Choroid plexus epithelial cell (primary cell): ENCODE measurements around the gene SP140.
"Not testable (repeated sequence)": the region's sequence is repeated elsewhere in the genome, so short reads cannot be mapped to it uniquely, and the experiment has no call there.

ENCODE experiments used
- DNase-seq: peaks from one replicate; pipeline ENCODE4 v3.0.0-alpha.2; 2010; ENCODE audit warnings: low read depth
- H3K4me3 ChIP-seq: 2 replicates; pipeline ENCODE4 v1.5.1; 2011; ENCODE audit warnings: low read depth, mild to moderate bottlenecking, control low read depth, low read length, moderate library complexity
- TF ChIP-seq, protein P1 (sequence below): conservative IDR thresholded peaks from 2 replicates; pipeline ENCODE4 v1.5.1; 2011; ENCODE audit warnings: low read depth, mild to moderate bottlenecking, control low read depth, inconsistent platforms, low read length, moderate library complexity

SP140 gene

DNA sequence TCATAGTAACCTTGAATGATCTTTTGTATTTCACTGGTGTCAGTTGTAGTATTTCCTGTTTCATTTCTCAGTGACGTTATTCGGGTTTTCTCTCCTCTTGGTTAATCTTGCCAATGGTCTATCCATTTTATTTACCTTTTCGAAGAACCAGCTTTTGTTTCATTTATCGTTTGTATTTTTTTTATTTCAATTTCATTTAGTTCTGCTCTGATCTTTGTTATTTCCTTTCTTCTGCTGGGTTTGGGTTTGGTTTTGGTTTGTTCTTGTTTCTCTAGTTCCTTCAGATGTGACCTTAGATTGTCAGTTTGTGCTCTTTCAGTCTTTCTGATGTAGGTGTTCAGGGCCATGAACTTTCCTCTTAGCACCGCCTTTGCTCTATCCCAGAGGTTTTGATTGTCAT is 36.7 kb downstream of the SP140 start:
- no peak for DNase-seq
- TF ChIP-seq, protein P1, sequence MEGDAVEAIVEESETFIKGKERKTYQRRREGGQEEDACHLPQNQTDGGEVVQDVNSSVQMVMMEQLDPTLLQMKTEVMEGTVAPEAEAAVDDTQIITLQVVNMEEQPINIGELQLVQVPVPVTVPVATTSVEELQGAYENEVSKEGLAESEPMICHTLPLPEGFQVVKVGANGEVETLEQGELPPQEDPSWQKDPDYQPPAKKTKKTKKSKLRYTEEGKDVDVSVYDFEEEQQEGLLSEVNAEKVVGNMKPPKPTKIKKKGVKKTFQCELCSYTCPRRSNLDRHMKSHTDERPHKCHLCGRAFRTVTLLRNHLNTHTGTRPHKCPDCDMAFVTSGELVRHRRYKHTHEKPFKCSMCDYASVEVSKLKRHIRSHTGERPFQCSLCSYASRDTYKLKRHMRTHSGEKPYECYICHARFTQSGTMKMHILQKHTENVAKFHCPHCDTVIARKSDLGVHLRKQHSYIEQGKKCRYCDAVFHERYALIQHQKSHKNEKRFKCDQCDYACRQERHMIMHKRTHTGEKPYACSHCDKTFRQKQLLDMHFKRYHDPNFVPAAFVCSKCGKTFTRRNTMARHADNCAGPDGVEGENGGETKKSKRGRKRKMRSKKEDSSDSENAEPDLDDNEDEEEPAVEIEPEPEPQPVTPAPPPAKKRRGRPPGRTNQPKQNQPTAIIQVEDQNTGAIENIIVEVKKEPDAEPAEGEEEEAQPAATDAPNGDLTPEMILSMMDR: no peak
- H3K4me3 ChIP-seq: no peak overlapping the region

DNA sequence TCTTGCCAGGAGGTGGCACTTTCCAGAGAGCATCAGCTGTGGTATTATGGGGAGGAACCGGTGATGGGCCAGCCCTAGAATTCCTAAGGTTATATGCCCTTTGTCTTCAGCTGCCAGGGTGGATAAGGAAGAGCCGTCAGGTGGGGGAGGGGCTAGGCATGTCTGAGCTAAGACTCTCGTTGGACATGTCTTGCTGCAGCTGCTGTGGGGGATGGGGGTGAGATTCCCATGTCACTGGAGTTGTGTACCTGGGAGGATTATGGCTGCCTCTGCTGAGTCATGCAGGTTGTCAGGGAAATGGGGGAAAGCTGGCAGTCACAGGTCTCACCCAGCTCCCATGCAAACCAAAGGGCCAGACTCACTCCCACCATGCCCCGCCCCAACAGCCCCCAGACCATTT is 39.4 kb downstream of the SP140 start:
- not testable (repeated sequence) for DNase-seq, H3K4me3 ChIP-seq

DNA sequence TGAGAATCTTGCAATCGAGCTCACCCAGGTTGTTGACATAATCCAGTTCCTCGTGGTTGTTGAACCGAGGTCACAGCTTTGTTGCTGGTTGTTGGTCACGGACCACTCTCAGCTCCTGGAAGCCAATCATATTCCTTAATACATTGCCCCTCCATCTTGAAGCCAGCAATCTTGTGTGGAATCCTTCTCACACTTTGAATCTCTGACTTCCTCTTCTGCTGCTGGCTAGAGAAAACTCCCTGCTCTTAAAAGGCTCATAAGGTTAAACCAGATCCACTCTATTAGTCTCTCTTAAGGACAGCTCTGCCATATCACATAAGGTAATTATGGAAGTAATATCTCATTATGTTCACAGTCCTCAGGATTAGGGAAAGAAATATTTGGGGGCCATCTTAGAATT is 41.1 kb downstream of the SP140 start:
- DNase-seq: peak; percentile 36
- TF ChIP-seq, protein P1: no peak
- no peak overlapping the region for H3K4me3 ChIP-seq

DNA sequence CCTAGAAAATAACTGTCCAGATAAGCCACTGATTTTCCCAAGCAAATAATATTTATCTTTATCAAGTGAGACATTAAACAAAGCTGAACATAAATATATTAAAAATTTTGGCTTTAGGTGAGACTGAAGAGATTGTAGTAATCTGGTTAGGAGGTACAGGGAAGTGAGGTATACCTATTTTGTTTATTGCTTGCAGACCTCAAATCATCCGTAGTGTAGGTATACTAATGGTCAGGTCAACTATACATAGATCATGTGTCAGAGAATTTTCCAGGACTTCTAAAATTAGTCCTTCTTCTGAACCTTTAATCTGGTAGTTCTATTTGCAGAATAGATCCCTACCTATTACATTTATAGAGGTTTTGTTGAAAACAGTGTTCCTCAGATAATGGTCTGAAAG is 41.5 kb downstream of the SP140 start:
- TF ChIP-seq, protein P1: no peak
- no peak overlapping the region for H3K4me3 ChIP-seq
- DNase-seq: no peak

DNA sequence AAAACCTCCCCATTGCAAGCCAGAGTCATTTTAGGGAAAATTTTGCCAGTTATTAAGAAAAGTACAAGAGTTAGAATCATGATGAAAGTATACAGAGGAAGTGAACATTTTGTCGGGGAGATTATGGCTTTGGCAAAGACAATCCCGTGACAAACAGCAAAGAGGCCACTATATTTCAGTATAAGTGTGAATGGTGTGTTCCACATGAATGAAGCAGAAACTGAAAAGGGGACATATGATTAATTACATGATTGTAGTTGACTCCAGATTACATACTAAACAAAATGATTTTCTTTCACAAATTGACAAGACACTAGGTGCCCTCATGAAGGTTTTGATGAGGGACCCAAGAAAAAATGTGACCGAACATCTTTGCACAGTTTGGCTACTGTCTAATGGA is 42.0 kb downstream of the SP140 start:
- DNase-seq: no peak
- TF ChIP-seq, protein P1: no peak
- no peak overlapping the region for H3K4me3 ChIP-seq

DNA sequence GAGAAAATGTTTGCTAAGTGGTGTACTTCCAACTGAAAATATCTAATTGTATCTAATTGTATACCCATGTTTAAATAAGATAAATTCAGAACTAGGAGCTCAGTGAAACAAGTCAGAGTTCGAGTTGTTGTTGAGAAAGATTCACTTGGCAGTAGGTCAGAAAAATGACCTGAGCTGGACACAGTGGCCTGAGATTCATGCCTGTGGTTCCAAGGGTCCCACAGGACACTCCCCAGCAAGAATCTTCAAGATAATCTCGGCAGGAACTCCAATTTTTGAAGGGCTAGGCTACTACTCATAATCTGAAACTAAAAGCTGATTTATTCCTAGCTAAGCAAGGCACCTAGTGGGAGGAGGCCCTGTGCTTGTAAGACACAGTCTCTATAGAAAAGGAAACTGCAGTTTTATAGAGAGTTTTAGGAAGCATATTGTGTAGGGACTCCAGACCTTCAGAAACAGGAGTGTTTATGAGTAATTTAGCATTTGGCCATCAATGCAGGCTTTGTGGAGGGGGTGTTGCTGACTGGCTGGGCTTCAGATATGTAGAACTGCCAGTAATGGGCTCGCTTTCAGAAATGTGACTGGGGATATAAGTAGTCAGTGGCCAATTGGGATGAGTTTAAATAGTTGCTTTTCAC is 43.2 kb downstream of the SP140 start:
- DNase-seq: peak; percentile 48
- no peak overlapping the region for H3K4me3 ChIP-seq
- TF ChIP-seq, protein P1: no peak

DNA sequence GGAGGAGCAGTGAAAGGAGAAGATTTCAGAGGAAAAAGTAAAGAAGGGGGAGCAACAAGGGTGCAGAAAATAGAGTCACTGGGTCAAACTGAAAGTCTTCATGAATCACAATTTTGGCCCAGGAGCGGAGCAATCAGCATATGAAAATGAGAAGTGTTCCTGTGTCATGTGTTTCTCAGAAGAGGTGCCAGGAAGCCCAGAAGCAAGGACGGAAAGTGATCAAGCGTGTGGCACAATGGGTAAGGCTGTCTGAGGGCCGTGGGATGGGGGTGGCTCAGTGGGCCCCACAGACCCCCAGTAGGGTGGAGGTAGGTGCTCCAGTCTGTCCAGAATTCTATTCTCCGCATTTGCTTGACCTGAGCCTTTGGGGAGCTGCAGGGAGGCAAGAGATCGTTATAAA is 44.2 kb downstream of the SP140 start:
- no peak overlapping the region for H3K4me3 ChIP-seq
- DNase-seq: no peak
- TF ChIP-seq, protein P1: no peak
